Activated CD8-positive, alpha-beta memory T cell treated with anti-CD3 and anti-CD28 coated beads, Interleukin-2, amount 10 ng/mL, durations not matched to agents 7 days and 5 days (primary cell): ENCODE measurements around the gene TUBA3E. TPM values are rescaled to one million over a fixed set of nuclear protein-coding genes. Genes with fewer than 3 reads are reported as not detected.
A peak's percentile ranks its signal among the peaks of the same experiment; 100 is the strongest.
"Not testable (repeated sequence)": the region's sequence is repeated elsewhere in the genome, so short reads cannot be mapped to it uniquely, and the experiment has no call there.

Experiments
- ATAC-seq: fragments of 150-1000 bp; cut with Tn5 transposase; one replicate; pipeline ENCODE4 v1.10.0; 2021; ENCODE audit warnings: moderate library complexity
- CTCF ChIA-PET: fragments of 350-600 bp; sonication (Branson Sonifier 250); formaldehyde crosslinking; loops from one replicate; lab custom pipeline; 2021; ENCODE audit warnings: antibody characterized with exemption; lab: Charles Lee
- DNase-seq: peaks from one replicate; pipeline ENCODE4 v3.0.0-alpha.2; 2020
- H3K27ac Mint-ChIP-seq: one replicate; pipeline ENCODE4 v1.8.0; 2021; ENCODE audit warnings: mild to moderate bottlenecking, mixed read lengths
- H3K27me3 Mint-ChIP-seq: one replicate; pipeline ENCODE4 v1.8.0; 2021; ENCODE audit warnings: mixed read lengths
- H3K36me3 Mint-ChIP-seq: one replicate; pipeline ENCODE4 v1.8.0; 2021; ENCODE audit warnings: mild to moderate bottlenecking, mixed read lengths
- H3K4me1 Mint-ChIP-seq: one replicate; pipeline ENCODE4 v1.8.0; 2021; ENCODE audit warnings: mixed read lengths
- H3K4me3 Mint-ChIP-seq: one replicate; pipeline ENCODE4 v1.8.0; 2021; ENCODE audit warnings: mild to moderate bottlenecking, moderate library complexity, mixed read lengths
- H3K9me3 Mint-ChIP-seq: one replicate; pipeline ENCODE4 v1.8.0; 2022; ENCODE audit warnings: low read depth, mixed read lengths
- total RNA-seq, 2 experiments: library from RNA; stranded (reverse); gene quantifications; one replicate each; pipeline ENCODE4 v1.2.3, GENCODE V29; 2021

TUBA3E gene
- total RNA-seq, 2 experiments from 2014 or later: not detected

DNA sequence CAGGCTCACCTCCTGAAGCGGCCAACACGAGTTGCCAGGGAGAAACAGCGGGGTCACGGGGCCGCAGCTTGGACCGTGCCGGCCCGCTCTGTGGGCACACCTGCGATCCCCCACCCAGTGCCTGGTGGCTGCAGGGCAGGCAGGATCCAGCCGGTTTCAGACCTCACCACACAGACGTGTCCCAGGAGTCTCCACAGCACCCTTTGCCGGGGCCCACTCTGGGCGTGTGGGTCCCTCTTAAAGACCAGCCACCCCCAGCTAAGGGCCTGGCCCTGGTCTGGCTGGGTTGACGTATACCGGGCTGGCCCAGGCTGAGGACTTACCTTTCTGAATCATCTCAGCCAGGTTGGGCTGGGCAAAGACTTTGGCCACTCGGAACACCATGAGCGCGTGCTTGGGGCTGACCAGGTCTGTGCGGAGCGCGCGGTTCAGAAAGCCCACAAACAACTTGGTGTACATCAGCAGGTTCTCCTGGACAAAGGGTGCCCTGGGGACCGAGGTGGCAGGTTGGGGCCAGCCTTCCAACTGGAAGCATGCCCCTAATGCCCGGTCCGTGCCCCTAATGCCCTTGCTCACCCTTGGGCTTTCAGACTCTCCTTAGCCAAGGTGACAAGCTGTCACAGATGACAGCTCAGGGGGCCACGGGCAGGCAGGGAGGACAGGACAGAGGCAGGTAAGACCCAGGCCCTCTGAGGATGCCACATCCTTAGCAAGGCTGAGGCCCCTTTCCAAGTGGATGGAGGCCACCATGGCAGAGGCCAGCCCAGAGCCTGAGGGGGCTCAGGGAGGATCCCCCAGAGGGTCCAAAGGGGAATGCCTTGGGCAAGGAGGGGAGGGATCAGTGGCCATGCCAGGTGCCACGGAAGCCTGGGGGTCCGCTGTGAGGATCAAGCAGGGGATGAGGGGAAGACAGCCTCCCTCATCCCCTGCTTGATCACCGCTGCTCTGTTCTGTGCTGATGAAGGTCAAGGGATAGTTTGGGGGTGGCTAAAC lies 43.2 kb downstream of the TUBA3E start:
- Mint-ChIP-seq H3K27ac (no peak overlapping the region), H3K36me3 (peaks cover 6% of the 10 kb centered on the region), H3K4me1 (peaks cover 24% of the 10 kb centered on the region), H3K4me3 (no peak overlapping the region), H3K27me3 (no peaks in the 10 kb centered on the region), H3K9me3 (no peaks in the 10 kb centered on the region)
- ATAC-seq: no peak
- DNase-seq: no peak
- CTCF ChIA-PET: interaction anchor here (0.6 to 1.4 kb wide), 3 partner anchors 8 to 178 kb away, joined by 3 to 8 read pairs (median 5); no protein-coding TSS in a partner anchor

DNA sequence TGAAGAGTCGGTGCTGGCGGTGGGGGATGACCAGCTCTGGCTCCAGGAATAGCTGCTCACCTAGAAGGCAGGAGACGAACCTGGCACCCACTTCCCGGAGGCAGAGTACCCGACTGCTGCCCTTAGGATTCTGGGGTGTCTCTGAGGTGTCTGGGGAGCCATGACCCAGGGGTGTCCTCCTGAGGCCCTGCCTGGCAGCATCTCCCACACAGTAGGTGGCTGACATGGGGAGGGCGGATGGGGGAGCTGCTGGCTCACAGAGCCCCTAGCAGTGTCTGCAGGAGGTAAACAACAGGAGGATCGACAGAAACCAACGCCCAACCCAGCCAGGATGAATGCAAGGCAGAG lies 43.8 kb downstream of the TUBA3E start:
- H3K4me1 Mint-ChIP-seq: peaks cover 19% of the 10 kb centered on the region
- H3K27ac Mint-ChIP-seq, H3K36me3 Mint-ChIP-seq, ATAC-seq, H3K4me3 Mint-ChIP-seq, H3K9me3 Mint-ChIP-seq, DNase-seq, CTCF ChIA-PET, H3K27me3 Mint-ChIP-seq: not testable (repeated sequence)

DNA sequence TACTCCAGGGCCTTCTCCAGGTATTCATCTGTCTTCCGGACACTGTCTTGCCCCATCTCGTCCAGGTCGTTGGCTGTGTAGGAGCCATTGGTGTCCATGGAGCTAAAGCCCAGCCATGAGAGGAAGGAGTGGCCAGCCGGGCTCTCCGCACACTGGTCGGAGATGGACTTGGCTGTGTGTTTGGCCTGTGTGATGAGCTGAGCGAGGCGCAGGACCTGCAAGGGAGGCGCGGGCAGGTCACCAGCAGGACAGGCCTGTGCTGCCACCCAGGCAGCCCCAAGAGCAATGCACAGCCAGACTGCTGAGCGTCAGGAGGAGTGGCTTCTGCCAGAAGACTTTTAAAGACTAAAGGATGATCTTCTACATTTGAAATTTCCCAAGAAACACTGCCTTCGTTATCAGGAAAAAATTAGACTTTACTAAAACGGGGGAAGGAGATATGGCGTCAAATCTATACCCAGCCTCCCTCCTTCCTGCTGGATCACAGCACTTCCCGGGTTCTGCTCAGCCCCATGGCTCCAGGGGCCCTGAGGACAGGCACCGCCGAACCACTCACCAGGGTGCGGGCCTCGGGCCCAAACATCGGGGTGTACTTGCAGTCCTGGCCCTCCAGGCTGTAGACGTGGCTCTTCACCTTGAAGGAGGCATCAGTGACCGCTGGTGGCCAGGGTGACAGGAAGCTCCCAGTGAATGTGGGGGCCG lies 44.4 kb downstream of the TUBA3E start:
- H3K27ac Mint-ChIP-seq, DNase-seq, CTCF ChIA-PET, H3K4me3 Mint-ChIP-seq, H3K27me3 Mint-ChIP-seq, H3K9me3 Mint-ChIP-seq, H3K36me3 Mint-ChIP-seq, ATAC-seq: not testable (repeated sequence)
- H3K4me1 Mint-ChIP-seq: peaks cover 18% of the 10 kb centered on the region

DNA sequence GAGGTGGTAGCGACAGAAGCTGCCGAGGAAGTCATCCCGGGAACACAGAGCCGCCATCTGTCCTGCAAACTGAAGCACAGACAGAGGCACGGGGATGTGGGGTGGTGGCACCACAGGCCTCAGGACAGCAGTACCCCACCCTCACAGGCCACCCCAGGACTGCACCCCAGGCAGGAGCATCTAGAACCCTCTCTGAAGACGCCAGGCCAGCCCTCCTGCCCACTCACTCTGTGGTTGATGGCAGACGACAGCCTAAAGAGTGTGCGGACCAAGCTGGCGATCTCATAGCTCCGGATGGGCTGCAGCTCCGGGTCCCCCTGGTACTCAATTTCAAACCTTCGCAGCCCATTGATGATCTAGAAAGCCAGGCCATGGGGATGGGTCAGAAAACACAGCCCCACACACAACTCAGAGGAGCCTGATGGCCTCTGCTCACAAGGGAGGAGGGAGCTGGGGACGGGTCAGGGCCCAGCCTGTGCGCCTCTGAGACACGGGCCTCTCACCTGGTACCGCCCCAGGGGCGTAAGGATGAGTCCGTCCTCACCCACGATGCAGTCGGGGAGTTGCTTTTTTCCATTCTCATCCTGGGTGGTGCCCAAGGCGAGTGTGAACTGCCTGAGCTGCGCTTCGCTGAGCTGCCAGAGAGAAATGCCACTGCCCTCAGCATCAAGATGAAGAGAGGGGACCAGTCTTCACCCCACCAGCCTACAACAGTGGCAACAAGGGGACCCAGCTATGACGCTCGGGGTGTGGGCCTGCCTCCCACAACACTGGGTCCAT lies 45.2 kb downstream of the TUBA3E start:
- Mint-ChIP-seq H3K9me3 (no peaks in the 10 kb centered on the region), H3K4me3 (no peak overlapping the region), H3K27me3 (no peaks in the 10 kb centered on the region), H3K27ac (no peak overlapping the region), H3K36me3 (peaks cover 6% of the 10 kb centered on the region), H3K4me1 (peaks cover 13% of the 10 kb centered on the region)
- DNase-seq: no peak
- no peak for ATAC-seq
- CTCF ChIA-PET: no interaction called here

DNA sequence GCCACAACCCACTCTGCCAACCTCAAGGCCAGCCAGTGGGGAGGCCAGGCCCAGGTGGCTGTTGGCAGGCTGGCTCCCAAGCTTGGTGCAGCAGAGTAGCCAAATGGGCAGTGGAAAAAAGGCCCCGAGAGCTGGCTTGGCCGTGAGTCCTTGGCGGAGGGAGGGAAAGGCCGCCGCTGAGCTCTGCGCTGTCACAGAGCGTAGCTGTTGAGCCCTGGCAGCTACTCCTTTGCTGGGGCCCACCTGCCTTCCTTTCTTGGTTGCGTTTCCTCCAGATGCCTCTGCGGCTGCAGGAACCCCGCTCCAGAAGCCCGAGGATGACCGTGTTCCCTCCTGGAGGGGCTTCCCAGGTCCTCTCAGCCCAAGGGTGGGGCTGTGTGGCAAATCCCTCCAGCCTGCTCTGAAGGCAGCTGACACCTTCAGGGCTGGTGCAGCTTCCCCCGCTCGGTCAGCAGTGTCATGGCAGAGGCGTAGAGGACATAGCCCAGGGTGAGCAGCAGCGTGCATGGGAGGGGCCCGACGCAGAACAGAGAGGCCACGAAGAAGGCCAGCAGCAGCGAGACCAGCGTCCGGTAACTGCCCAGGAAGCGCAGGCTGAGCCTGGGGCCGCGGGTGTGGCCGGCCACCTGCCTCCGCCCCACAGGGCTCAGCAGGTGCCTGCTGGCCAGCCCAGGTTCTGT lies 46.0 kb downstream of the TUBA3E start:
- H3K4me1 Mint-ChIP-seq, H3K27me3 Mint-ChIP-seq, H3K27ac Mint-ChIP-seq, H3K9me3 Mint-ChIP-seq, H3K36me3 Mint-ChIP-seq, H3K4me3 Mint-ChIP-seq, ATAC-seq, CTCF ChIA-PET, DNase-seq: not testable (repeated sequence)

DNA sequence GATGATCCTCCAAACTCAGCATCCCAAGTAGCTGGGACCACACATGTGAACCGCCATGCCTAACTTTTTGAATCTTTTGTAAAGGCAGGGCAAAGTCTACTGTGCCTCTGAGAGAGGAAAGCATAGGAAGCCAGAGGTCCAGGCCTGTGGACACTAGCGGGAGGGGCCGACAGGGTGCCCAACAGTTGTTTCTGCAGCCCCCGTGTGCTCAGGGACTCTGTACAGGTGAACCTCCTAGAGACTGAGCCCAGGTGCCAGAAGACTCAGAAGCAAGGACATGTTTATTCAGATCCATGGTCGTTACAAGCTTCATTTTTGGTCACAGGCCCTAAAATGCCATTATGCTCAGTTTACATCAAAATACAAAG lies 47.1 kb downstream of the TUBA3E start:
- ATAC-seq, H3K27me3 Mint-ChIP-seq, CTCF ChIA-PET, H3K4me3 Mint-ChIP-seq, H3K4me1 Mint-ChIP-seq, H3K9me3 Mint-ChIP-seq, DNase-seq, H3K27ac Mint-ChIP-seq, H3K36me3 Mint-ChIP-seq: not testable (repeated sequence)

DNA sequence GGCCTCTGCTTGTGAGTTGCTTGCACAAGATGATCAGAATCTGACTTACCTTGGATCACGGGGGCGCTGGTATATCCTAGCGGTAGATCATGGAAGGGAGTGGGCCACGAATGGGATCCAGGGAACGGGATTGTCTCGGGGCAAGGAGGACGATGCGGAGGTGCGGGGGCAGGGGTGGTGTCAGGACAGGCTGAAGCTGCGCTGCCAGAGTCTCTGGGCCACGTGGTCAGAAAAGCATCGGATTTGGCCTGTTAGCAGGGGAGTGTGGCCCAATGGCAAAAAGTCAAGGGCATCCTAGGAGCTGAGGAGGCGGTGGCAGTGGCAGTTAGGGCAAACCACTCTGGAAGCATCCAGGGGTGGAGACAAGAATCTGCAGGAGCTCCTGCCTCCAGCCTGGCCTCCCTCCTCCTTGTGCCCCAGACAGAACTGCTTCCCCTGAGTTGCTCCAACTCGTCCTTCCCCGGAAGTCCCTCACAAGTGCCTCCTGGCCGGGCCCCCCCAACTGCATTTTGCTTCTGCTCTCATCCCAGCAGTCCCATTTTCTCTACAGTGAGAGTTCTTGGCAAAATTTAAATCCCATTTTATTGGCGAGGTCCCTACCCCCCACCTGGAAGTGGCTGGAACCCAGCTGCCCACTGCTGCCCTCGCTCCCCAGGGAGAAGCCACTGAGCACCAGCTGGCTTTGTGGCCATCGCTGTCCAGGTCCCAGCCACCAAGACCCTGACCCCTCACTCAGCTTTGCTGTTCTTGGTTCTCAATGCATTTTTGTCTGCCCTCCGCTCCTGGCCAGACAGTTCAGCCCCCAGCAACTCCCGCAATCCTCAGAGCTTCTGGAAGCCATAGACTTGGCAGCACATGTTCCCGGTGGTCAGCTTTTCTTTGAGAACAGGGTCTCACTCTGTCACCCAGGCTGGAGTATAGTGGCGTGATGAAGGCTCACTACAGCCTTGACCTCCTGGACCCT lies 47.8 kb downstream of the TUBA3E start:
- Mint-ChIP-seq H3K27ac (no peak overlapping the region), H3K4me1 (peaks cover 4% of the 10 kb centered on the region), H3K36me3 (peaks cover 6% of the 10 kb centered on the region), H3K27me3 (no peaks in the 10 kb centered on the region), H3K9me3 (no peaks in the 10 kb centered on the region), H3K4me3 (no peak overlapping the region)
- DNase-seq: no peak
- no peak for ATAC-seq
- CTCF ChIA-PET: no interaction called here

DNA sequence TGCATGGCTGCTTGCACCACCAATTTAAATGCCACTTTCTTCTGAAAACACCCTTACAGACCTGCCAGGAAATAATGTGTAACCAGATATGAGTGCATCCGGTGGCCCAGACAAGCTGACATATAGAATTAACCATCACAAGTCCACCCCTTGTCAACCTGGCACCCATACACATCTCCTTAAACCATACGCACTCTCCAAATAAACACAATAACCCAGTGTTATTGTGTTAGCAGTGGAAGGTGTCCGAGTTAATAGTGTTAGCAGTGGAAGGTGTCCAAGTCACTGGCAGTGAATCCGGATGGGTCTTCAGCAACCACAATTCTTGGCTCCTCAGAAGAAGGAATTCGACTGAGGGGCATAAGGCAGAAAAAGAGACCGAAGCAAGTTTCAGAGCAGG lies 49.7 kb downstream of the TUBA3E start:
- H3K27ac Mint-ChIP-seq, H3K36me3 Mint-ChIP-seq, H3K27me3 Mint-ChIP-seq, CTCF ChIA-PET, H3K4me3 Mint-ChIP-seq, ATAC-seq, H3K9me3 Mint-ChIP-seq, DNase-seq, H3K4me1 Mint-ChIP-seq: not testable (repeated sequence)

DNA sequence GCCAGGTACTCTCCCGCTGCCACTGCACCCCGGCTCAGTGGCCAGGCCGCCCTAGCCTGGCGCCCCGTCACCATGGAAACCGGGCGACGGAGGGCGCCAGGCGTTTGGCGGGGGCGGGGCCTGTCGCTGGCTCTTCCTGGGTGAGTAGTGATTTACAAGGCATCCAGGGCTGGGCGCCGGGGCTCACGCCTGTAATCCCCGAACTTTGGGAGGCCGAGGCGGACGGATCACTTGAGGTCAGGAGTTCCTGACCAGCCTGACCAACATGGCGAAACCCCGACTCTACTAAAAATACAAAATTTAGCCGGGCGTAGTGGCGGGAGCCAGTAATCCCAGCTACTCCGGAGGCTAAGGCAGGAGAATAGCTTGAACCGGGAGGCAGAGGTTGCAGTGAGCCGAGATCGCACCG lies 53.2 kb downstream of the TUBA3E start, which contains the start of gene CCDC74B:
CCDC74B (minus strand) TSS at position 107 of the 409 bp plus-strand sequence. CDS start 116 bp downstream, outside the sequence.
- peak; percentile 72 for DNase-seq
- H3K9me3 Mint-ChIP-seq, H3K27me3 Mint-ChIP-seq, H3K27ac Mint-ChIP-seq, H3K36me3 Mint-ChIP-seq: not testable (repeated sequence)
- CTCF ChIA-PET: interaction anchor here (1.0 kb wide), 1 partner anchor 37 kb away, joined by 3 read pairs; the partner anchor contains the start of gene MZT2B
- peak; percentile 89 for ATAC-seq
- Mint-ChIP-seq H3K4me3 (peak within 1 kb of the TSS; percentile 63), H3K4me1 (peaks cover 13% of the 10 kb centered on the region)

DNA sequence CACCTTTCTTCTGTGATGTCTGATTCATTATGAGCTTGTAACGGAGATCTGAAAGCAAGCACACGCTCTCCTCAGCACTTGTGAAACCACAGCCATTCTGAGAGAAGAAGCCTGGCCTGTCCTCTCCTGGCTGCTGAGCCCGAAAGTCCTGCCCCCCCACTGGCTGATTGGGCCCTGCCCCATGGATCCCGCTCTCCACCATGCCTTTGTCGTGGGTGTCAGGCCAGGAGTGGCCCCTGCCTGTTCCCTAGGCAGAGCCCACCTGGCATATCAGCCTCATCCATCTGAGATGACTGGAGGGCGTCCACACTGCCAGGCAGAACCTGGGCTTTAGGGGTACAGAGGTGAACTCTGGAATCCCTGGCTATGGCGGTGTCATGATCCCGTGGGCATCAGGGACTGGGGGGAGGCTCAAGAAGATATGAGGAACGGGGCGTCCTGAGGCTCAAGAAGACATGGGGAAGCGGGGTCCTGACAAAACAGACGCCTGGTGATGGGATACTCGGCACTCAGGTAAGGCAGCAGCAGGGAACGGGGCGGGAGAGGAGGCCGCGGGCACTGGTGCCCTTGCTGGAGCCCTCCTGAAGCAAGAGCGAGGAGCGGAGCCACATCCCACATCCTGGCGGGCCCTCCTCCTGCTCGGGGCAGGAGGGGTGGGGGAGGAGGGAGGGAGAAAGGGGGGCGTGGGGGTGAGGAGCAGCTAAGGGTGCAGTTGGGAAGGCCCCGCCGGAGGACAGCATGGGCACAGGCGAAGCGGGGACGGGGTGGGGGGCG lies 54.8 kb downstream of the TUBA3E start:
- peaks cover 11% of the 10 kb centered on the region for H3K4me1 Mint-ChIP-seq
- DNase-seq, H3K27me3 Mint-ChIP-seq, H3K27ac Mint-ChIP-seq, H3K9me3 Mint-ChIP-seq, CTCF ChIA-PET, H3K36me3 Mint-ChIP-seq: not testable (repeated sequence)
- peak overlapping the region; percentile 59 for H3K4me3 Mint-ChIP-seq
- peak; percentile 31 for ATAC-seq

DNA sequence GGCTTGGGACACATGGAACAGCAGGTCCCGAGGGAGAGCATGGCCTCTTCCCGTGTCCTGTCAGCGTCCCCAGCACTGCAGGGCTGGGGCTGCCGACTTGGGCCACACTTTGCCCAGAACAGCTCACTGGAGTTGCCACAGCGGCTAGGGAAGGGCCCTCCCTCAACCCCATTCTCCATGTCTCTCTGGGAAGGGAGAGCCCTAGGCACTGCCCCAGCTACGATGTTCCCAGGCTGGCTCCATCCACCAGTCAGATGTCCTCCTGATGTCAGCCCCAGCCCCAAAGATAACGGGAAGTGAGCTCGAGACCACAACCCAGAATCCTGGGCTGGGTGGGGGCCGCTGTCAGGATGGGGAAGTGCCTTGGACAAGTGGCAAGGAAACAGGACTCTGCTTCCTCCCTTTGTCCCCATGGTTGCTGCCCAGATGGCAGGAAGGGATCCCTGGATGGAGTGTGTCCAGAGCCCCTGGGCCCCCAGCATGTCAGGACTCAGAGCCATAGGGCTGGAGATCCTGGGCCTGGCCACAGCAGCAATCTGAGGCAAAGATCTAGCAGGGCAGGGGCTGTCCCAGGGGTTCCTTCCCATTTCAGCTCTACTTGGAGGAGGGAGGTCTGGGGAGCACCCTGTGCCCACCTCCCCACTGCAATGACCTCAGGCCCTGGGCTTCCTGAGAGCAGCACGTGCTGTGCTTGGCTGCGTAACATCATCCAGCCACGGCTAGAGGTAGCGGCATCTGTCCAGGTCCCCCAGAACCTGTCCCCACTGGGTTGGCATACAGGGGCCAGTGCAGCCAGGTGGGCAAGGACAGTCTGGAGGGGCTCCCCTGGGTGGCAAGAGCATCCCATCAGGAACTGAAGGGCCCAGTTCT lies 55.6 kb downstream of the TUBA3E start:
- H3K9me3 Mint-ChIP-seq, H3K27ac Mint-ChIP-seq, H3K27me3 Mint-ChIP-seq, H3K4me3 Mint-ChIP-seq, DNase-seq, H3K4me1 Mint-ChIP-seq, CTCF ChIA-PET, H3K36me3 Mint-ChIP-seq, ATAC-seq: not testable (repeated sequence)
